Measurements from ENCODE around the gene GAGE10. TPM values are rescaled to one million over a fixed set of nuclear protein-coding genes. Genes with fewer than 3 reads are reported as not detected.

Gene GAGE10
- total and polyA plus RNA-seq, 9 of the 15 experiments (the other 6 are each of a cell fraction or from before 2014, with no cell fraction given), result 0.80 to 3.1 (median 0.96) TPM; not detected in 4

DNA sequence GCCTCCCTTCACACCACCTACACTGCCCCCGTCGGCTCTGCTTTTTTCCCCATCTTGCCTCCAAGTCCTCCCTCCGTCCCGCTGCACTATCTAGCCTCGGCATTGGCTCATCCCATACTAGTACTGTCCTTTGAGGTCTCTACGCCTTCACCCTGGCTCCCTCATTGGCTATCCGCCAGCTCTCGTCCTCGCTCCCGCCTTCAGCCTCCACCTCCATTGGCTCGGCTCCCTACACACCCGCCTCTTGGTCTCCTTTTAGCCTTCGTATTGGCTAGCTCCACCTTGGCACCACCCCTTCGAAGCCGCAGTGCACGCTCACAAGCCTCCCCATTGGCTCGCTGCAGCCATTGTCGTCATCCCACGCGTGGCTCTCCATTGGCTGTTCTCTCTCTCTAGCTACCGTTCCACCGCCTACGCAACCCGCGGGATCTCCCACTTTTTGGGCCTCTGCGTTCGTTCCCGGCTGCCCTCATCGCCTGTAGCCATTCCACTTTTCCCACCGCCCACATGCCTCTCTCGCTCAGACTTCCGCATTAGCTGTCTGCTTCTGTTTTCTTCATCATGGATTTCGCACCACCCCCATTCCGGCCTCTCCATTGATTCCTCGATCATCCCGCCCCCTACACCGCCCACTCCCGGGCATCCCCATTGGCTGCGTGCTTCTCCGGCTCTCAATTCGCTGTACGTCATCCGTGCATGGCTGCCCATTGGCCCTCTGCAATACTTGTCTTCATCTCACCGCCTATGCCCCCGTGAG is 34.3 kb upstream of the GAGE10 start (continued):
- TF ChIP-seq BRD9 (IDR thresholded peaks at IDR 0.05; ENCODE audit: low read depth, partially characterized antibody) (peak; percentile 40), TARDBP (IDR thresholded peaks at IDR 0.05) (no peak), CEBPG (CRISPR knock-in tag; IDR thresholded peaks at IDR 0.05) (no peak), CEBPG (tag; conservative IDR thresholded peaks at IDR 0.05 in 1 of 2, IDR thresholded peaks at IDR 0.05 in 1 of 2) (no peak), DPF2 (IDR thresholded peaks at IDR 0.05) (no peak), ARHGAP35 (IDR thresholded peaks at IDR 0.05; ENCODE audit: partially characterized antibody) (no peak), ZNF445 (CRISPR knock-in tag; IDR thresholded peaks at IDR 0.05; ENCODE audit: low read depth) (no peak), NFIC (IDR thresholded peaks at IDR 0.05) (peak; percentile 92), ZNF121 (CRISPR knock-in tag; conservative IDR thresholded peaks at IDR 0.05) (no peak), ZNF175 (CRISPR knock-in tag; IDR thresholded peaks at IDR 0.05; ENCODE audit: low read depth) (0 out of 2 replicates have a peak, but pooled peaks have one; percentile 39), NFE2L1 (tag; IDR thresholded peaks at IDR 0.05; ENCODE audit: borderline replicate concordance, low read depth) (no peak), TRIM28 (IDR thresholded peaks at IDR 0.05) (no peak)
- TF ChIP-seq, protein P1, sequence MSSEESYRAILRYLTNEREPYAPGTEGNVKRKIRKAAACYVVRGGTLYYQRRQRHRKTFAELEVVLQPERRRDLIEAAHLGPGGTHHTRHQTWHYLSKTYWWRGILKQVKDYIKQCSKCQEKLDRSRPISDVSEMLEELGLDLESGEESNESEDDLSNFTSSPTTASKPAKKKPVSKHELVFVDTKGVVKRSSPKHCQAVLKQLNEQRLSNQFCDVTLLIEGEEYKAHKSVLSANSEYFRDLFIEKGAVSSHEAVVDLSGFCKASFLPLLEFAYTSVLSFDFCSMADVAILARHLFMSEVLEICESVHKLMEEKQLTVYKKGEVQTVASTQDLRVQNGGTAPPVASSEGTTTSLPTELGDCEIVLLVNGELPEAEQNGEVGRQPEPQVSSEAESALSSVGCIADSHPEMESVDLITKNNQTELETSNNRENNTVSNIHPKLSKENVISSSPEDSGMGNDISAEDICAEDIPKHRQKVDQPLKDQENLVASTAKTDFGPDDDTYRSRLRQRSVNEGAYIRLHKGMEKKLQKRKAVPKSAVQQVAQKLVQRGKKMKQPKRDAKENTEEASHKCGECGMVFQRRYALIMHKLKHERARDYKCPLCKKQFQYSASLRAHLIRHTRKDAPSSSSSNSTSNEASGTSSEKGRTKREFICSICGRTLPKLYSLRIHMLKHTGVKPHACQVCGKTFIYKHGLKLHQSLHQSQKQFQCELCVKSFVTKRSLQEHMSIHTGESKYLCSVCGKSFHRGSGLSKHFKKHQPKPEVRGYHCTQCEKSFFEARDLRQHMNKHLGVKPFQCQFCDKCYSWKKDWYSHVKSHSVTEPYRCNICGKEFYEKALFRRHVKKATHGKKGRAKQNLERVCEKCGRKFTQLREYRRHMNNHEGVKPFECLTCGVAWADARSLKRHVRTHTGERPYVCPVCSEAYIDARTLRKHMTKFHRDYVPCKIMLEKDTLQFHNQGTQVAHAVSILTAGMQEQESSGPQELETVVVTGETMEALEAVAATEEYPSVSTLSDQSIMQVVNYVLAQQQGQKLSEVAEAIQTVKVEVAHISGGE (CRISPR knock-in tag; IDR thresholded peaks at IDR 0.05), result no peak
- TF ChIP-seq, protein P2, sequence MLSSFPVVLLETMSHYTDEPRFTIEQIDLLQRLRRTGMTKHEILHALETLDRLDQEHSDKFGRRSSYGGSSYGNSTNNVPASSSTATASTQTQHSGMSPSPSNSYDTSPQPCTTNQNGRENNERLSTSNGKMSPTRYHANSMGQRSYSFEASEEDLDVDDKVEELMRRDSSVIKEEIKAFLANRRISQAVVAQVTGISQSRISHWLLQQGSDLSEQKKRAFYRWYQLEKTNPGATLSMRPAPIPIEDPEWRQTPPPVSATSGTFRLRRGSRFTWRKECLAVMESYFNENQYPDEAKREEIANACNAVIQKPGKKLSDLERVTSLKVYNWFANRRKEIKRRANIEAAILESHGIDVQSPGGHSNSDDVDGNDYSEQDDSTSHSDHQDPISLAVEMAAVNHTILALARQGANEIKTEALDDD (IDR thresholded peaks at IDR 0.05), result no peak
- TF ChIP-seq, protein P3, sequence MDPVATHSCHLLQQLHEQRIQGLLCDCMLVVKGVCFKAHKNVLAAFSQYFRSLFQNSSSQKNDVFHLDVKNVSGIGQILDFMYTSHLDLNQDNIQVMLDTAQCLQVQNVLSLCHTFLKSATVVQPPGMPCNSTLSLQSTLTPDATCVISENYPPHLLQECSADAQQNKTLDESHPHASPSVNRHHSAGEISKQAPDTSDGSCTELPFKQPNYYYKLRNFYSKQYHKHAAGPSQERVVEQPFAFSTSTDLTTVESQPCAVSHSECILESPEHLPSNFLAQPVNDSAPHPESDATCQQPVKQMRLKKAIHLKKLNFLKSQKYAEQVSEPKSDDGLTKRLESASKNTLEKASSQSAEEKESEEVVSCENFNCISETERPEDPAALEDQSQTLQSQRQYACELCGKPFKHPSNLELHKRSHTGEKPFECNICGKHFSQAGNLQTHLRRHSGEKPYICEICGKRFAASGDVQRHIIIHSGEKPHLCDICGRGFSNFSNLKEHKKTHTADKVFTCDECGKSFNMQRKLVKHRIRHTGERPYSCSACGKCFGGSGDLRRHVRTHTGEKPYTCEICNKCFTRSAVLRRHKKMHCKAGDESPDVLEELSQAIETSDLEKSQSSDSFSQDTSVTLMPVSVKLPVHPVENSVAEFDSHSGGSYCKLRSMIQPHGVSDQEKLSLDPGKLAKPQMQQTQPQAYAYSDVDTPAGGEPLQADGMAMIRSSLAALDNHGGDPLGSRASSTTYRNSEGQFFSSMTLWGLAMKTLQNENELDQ (CRISPR knock-in tag; IDR thresholded peaks at IDR 0.05; ENCODE audit: borderline replicate concordance), result no peak
- TF ChIP-seq, protein P4, sequence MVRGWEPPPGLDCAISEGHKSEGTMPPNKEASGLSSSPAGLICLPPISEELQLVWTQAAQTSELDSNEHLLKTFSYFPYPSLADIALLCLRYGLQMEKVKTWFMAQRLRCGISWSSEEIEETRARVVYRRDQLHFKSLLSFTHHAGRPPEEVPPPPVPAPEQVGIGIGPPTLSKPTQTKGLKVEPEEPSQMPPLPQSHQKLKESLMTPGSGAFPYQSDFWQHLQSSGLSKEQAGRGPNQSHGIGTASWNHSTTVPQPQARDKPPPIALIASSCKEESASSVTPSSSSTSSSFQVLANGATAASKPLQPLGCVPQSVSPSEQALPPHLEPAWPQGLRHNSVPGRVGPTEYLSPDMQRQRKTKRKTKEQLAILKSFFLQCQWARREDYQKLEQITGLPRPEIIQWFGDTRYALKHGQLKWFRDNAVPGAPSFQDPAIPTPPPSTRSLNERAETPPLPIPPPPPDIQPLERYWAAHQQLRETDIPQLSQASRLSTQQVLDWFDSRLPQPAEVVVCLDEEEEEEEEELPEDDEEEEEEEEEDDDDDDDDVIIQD (CRISPR knock-in tag; IDR thresholded peaks at IDR 0.05), result no peak
- TF ChIP-seq, protein P5, sequence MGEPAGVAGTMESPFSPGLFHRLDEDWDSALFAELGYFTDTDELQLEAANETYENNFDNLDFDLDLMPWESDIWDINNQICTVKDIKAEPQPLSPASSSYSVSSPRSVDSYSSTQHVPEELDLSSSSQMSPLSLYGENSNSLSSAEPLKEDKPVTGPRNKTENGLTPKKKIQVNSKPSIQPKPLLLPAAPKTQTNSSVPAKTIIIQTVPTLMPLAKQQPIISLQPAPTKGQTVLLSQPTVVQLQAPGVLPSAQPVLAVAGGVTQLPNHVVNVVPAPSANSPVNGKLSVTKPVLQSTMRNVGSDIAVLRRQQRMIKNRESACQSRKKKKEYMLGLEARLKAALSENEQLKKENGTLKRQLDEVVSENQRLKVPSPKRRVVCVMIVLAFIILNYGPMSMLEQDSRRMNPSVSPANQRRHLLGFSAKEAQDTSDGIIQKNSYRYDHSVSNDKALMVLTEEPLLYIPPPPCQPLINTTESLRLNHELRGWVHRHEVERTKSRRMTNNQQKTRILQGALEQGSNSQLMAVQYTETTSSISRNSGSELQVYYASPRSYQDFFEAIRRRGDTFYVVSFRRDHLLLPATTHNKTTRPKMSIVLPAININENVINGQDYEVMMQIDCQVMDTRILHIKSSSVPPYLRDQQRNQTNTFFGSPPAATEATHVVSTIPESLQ (CRISPR knock-in tag; IDR thresholded peaks at IDR 0.05), result no peak
